Right renal cortex interstitium (tissue), 3 donors: ENCODE measurements around the gene ANKS1A. TPM values are rescaled to one million over a fixed set of nuclear protein-coding genes. Genes with fewer than 3 reads are reported as not detected.

Source experiments
- DNase-seq, 3 donors: peaks; one replicate each; pipeline ENCODE4 v3.0.0-alpha.2; 2013; ENCODE audit warnings: low read depth in 3 of 3, low spot score in 2 of 3
- polyA plus RNA-seq, 3 donors: library from polyadenylated mRNA; unstranded; fragments of 120-200 nt; gene quantifications; one replicate each; pipeline ENCODE4 v1.2.1, GENCODE V29; 2013; ENCODE audit not compliant: insufficient read length in 3 of 3

ANKS1A gene
- polyA plus RNA-seq, 3 donors: 31.2 to 43.8 (median 38.4) TPM

DNA sequence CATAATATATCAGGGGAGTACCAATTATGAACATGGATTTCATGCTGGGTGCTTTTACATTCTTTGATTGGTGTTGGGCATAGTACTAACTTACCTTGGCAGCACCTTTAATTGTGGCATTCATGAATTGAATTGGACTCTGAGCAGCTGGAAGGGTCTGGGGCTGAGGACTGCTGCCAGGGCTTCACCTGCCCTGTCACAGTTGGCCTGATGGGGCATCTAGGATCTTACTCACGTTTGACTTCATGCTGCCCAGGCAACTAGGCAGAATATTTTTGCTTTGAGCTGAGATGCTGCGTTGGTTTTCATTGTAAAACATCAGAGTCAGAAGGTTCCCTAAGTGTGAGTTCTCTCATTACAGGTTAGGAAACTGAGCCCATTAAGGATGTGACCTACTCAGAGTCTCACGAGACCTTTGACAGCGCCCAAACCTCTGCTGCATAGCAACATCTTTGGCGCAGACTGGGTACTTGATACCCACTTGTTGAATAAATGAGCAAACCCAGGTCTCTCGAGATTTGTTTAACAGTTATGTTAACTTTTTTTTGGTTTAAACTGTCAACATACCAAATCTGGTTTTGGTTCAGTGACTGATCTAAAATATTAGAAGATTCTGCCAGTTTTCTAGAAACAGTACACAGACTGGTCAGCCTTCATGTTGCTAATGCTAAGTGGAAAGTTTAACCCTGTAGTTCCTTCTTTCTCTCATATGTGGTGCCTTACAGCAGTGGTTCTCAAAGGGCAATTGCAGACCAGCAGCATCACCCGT is 147.2 kb downstream of the ANKS1A start:
- no peak for DNase-seq

DNA sequence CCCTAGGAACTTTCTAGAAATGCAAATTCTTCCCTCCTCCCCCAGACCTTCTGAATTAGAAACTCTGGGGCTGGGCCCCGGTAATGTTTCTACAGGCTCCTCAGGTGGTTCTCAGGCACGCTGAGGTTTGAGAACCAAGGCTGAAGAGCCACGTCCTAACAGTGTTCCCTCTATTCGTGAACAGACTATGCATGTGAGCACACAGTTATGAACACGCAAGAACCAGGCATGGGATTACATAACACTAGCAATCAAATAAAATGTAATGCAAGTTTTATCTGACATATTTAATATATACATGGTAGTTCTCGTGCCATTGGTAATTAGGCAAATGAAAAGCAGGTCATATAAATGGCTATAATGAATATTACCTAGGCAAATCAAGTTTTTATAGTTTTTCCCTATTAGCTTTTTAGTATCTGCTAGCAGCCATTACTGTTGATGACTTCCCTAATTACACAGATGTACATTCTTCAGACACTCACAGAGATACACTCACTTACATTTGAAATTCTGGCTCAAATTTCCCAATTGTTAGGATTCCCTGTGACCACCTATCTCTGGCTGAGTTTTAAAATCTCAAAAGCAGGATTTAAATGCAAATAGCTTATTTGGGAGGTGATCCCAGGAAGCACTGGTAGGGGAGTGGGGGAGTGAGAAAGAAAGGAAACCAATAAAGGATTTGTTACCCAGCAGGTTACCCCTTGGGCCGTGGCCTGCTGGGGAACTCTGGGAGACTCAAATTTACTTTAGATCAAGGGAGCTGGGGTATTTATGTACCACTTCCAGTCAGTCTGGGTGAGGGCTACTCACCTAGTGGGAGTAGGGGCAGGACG is 148.0 kb downstream of the ANKS1A start:
- no peak for DNase-seq

DNA sequence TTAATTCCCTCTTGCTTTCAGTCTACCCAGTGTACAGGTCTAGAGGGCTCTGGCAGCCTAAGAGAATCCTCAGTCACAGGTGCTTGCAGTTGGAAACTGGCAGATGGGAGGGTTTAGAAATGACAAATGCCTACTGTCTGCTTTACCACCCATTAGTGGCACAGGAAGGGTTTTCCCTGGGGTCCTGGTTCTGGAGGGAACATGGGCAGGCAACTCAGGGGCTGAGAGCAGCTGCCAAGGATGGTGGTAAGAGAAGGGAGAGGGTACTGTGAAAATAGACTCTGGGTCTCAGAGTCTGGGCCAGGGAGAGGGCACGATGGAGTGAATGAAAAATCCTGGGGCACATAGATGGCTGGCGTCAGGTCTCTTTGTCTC is 148.6 kb downstream of the ANKS1A start:
- DNase-seq: no peak

DNA sequence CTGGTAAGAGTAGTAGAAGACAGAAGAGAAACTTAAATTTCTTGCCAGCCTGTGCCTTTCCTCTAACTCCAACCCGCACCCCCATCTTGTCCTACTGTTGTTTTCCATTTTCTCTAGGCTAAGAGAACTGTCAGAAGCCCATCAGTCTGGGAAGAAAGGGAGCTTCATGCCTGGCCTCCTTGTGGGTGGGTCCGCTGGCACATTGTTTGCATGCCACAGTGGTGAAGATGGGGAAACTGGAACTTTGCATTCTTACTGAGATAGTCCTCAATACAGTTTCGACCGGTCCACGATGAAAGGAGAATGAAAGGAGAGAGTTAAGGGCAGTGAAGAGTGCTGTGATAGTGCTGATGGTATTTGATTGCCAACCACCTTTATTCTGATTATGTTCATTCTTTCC is 149.0 kb downstream of the ANKS1A start:
- DNase-seq: no peak

DNA sequence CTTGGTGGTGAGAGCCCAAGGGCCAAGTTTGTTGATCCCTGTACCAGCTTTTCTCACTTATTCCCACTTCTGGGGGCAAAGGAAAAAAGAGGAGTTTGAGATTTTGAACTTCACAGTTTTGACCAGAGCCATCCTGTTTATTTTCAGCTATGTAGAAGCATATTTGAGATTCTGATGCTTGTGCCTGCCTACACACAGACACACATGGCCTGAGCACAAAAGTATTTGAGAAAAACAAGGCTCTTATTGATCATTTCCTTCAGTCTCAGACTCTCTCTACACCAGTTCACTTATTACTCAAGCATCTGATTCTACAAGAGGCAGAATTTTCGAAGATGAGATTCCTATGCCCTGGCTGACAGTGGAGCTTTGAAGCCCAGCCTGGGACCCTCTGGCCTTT is 151.3 kb downstream of the ANKS1A start:
- no peak for DNase-seq

DNA sequence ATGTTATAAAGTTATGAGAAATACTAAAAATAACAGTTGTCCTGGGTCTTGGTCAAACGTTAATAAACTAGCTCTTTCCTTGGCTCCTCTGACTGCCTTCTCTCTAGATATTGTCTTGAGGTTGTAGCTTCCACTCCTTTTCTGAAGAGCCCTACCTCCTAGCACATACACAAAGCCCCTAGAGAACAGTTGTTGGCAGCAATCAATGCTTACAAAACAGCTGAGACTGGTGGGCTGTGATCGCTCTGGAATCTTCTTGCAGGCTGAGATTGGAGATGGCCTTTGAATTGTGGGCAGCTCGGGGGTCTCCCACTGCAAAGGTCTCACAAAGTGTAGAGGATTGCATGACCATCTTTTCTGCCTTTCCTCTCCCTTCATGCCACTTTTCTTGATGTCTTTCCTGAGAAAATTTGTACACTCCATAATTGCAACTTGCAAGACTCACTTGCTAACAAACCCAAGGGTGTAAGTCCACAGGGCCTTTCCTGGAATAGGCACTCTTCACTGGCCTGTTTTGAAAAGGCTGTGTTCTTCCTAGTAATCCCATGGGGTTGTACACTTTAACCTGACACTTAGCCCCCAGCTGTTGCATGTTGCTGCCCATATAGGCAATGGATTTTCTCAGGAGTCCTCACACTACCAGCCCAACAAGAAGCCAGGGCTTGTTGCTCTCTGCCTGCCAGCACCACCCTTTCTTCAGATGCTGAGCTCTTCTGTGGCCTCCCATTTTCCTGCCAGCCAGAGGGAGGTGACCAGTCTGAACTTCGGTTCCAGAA is 152.2 kb downstream of the ANKS1A start:
- no peak for DNase-seq

DNA sequence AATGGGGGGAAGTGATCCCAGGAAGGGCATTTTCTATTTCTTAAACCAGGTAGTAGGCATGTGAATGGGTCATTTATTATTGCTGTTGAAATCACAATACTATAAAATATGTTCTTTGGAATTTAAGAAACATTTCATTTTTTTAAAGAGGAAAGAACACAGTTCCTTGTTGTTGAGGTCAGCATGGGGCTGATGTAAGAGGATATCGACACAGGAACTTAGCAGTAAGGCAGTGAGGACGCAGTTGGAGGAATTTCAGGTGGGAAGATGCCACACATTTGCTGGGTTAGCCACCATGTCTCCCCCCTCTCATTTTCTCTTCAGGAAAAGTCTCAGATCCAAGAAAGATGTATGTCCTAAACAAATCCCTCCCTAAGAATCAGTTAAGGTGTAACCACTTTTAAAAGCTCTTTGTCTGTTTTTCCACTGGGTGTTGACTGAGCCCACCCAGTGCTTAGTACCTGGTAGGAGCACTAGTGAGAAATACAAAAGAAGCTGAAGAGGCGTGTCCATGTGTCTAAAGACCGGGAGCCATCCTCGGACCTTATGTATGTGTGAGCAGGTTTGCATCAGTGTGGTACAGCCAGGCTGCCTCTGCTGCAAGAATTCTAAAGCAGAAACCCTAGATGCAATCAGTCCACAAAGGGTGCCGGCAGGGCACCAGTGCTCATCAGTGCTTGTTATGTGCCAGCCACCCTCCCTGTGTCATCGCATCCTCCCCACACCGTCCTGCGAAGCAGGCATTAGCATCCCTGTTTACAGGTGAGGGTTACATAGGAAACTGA is 153.2 kb downstream of the ANKS1A start:
- DNase-seq: no peak

DNA sequence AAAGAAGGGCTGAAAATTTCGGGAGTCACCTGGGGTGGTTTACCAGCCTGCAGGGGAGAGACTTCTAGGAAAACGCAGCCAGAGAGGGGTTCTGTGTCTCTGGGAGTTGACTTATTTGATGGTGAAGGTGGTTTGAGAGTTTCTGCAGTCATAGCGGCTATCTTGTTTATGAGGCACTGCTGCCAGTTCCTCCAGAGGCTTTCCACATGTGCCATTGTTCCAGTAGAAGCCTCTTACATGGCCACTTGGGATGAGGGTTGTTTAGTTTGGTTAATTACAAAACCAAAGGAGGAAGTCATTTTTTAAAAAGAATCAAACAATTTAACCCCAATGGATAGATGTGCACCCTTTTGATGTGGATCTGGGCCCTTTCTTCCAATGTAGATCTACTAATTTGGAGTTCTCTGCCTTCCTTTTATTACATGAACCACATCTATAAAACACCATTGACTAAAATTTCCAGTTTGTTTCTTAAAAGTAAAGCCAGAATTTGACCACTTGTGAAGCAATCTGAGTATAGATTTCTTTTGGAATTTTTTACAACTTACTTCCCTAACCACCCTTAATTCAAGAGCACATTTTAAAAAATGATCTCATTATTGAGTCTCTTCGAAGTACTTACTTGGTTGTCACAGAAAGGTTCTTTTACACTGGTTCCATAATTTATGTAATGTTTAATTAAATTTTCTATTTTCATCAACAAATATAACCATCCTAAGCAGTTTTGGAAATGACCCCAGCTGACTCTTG is 154.5 kb downstream of the ANKS1A start:
- no peak for DNase-seq

DNA sequence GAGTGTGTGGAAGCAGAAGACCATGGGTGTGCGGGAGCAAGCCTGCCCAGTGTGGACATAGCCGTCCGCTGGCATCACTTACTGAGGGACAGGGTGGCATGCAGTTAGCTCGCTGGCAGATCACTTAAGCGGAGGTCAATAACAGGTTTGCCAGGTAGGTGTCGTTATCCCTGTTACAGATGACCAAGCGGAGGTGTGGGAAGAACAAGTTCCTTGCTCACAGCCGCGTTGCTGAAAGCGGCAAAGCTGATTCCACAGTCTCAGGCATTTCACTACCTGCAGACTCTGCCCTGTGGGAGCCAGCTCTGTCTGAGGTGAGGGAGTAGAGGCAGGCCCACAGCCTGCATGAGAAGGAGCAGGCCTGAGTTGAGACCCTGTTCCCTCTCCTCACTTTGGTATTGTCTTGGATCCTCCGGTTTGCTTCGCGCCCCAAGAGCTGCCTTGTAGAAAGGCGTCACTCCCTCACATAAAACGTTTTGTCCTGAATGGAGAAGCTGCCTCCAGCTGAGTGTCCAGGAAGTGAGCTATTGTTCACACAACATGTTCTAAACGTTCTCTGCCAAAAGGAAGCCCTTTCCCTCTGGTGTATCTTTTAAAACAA is 155.2 kb downstream of the ANKS1A start:
- no peak for DNase-seq

DNA sequence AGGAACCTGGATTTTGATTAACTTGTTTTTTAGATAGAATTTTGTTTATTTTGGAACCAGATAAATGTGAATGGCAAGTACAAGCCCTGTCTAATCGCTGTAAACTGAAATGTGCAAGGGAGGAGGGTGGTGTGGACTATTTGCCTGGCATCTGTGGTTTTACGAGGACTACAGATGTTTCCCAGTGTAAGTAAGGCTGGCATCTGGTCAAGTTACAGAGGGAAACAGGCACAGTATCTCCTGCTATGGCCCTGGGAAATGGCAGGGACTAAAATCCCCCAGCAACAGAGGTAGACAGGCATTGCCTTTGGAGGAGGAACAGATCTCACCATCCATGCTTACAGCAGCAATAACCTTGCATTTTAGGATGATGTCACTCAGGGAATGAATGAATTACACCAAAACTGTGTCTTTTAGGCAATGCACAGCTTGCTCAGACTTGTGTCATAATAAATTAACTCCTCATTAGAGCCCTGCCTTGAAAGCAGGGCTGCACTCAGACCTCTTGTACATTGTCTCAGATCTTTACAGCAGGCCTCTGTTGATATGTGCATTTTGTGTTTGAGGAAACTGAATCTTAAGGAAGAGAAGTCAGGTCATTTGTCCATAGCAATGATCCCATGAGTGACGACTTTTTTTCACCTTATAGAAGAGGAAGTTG is 155.8 kb downstream of the ANKS1A start:
- DNase-seq: no peak

DNA sequence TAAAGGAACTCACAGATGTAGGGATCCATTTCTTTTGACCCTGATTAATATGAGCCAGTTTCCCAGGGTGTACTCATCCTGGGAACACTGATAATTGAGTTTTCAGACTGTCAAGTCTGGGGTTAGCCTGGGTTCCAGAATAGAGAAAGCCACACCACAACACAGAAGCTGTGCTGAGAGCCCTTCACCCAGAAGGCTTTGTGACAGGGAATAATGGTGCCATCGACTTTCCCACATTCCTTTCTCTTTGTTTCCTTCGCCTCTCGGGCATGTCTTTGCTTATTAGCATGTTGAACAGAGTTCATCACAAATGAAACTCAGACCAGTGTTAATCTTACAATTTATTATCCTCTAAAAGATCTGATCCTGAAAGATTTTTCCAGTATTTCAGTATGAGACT is 157.0 kb downstream of the ANKS1A start:
- no peak for DNase-seq

DNA sequence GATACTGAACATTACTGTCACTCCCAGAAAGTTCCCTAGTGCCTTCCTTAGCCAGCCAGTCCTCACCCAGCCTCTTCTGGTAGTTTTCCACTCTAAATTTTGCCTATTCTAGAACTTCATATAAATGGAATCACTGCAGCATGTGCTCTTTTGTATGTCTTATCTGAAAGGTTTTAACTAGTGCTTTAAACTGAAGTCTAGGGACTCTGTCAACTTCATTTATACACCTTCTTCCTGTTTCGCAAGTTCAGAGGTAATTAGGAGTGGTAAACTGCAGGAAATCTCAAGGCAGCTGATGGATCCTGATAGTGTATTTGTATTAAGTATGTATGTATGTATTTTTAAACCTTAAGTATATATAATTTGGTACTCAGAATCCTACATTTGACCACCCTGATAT is 157.8 kb downstream of the ANKS1A start:
- DNase-seq: no peak

DNA sequence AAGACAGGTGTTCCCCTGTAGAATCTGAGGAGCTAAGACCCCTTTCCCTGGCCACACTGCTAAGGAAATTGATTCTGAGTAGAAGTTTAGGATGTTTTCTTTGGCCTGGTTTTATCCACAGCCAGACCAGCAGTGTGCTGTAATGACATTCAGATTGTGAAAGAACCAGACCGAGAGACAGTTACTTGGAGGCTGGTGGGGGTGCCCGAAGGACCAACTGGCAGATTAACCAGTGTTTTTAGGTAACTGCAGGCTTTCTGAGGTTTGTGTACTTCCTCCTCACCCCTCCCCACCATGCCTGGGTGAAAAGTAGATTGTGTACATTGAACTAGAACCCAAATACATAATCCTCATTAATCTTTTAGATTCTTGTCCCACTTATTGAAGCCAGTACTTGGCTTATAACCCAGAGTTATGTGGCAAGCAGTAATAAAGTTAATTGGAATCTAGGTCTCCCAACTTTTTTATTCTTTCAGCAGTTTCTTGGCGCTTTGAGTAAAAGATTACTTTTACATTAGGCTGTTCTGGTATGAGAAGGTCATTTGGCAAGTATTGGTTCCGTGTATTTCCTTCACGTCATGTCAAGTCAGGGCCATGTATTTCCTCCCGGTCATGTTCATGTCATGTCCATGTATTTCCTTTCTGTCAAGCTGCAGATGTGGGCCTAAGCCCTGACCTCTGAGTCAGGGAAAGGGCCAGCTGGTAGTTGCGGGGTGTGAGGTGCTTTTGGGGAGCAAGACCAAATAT is 158.4 kb downstream of the ANKS1A start:
- DNase-seq: no peak

DNA sequence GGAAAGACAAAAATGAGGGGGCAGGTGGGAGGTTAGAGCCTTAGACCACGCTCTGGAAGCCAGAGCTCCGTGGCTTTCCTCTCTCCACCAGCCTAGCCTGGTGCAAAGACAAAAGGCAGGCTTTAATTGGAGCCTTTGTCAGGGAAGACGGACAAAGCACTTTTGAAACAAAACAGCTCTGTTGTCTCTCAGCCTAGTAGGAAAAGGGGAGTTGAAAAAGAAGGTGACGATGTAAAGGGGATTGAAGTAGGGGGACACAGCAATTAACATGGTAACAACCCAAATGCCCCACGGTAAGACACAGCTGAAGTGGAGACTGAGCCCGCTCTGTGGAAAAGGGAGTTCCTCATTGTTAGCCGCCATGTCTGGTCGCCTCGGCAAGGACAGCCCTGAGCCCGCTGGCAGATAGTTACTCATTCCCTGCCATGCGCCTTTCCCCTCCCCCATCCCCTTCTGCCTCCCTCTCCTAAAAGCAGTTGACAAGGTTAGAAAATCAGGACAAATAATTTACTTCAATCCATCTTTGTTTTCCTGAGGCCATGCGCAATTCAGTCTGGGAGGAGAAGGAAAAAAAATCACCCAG is 159.1 kb downstream of the ANKS1A start:
- no peak for DNase-seq

DNA sequence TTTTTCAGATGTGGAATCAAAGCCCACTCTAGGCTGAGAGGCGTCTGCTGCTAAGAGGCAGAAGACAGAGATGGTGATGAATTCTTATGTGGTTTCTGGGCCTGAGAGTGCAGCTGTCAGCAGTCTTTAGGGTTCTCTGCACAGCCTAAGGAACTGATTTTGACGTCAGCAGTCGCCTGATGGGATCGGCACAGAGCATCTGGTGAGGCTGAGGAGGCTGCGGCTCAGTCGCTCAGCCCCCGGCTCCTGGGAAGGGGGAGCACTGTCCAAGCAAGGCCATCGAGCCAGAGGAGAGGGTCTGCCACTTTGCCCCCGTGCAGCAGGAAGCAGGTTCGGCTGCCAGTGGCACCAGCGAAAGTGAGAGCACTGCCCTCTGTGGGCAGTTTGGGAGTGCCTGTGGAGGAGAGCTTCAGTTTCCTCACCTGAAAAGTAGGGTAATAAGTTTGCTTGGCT is 159.6 kb downstream of the ANKS1A start:
- DNase-seq: no peak

DNA sequence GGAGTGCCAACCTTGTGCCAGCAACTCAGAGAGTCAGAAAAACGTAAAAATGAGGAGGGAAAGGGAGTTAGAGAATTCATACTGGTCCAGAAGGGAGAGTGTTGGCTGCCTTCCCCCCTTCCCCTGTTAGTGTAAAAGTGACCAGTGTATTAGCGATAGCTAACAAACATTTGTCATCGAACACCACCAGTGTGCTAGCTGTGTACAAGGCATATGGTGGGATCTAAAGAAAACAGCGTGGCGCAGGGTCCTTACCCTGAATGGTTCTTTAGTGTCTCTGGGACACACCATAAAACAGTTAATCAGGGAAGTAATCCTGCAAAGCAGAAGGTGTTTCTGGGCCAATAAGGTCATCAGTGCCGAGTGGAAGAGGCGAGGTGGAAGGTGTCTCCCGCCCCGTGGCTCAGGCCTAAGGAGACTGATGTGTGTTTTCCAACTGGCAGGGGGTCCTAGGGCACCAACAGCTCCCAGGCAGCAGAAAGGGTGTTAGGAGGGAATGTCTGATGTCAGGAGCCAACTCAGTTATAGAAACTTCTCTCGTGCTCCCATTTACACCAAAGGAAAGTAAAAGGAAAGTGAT is 160.2 kb downstream of the ANKS1A start:
- DNase-seq: no peak
